Measurements from ENCODE around the gene ZMYND19.

GRCh38 chr9:137639303-137640051 is 49.2 kb upstream of the ZMYND19 start:
- TF ChIP-seq, protein P1, sequence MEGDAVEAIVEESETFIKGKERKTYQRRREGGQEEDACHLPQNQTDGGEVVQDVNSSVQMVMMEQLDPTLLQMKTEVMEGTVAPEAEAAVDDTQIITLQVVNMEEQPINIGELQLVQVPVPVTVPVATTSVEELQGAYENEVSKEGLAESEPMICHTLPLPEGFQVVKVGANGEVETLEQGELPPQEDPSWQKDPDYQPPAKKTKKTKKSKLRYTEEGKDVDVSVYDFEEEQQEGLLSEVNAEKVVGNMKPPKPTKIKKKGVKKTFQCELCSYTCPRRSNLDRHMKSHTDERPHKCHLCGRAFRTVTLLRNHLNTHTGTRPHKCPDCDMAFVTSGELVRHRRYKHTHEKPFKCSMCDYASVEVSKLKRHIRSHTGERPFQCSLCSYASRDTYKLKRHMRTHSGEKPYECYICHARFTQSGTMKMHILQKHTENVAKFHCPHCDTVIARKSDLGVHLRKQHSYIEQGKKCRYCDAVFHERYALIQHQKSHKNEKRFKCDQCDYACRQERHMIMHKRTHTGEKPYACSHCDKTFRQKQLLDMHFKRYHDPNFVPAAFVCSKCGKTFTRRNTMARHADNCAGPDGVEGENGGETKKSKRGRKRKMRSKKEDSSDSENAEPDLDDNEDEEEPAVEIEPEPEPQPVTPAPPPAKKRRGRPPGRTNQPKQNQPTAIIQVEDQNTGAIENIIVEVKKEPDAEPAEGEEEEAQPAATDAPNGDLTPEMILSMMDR (IDR thresholded peaks at IDR 0.05): no peak
- no peak for TF ChIP-seq POLR2A (IDR thresholded peaks at IDR 0.05)

All from heart left ventricle (tissue), 13 donors.